WTC11 (cell line): Measurements from ENCODE around the gene LSM12. TPM values are rescaled to one million over a fixed set of nuclear protein-coding genes. Genes with fewer than 3 reads are reported as not detected.

Experiments
- ATAC-seq: fragments of 200-7000 bp; cut with Tn5 transposase; 2 replicates; pipeline ENCODE4 v1.10.0; 2021; ENCODE audit warnings: mild to moderate bottlenecking, moderate library complexity
- Bru-seq: library from RNA; stranded (reverse); fragments of 400-500 nt; gene quantifications from one replicate; lab custom pipeline; 2021; lab: Mats Ljungman, UMichigan
- CTCF ChIA-PET: fragments of 300-600 bp; sonication (Branson Sonifier 250); formaldehyde crosslinking; loops from one replicate; lab custom pipeline; 2021; ENCODE audit warnings: antibody characterized with exemption; lab: Charles Lee
- POLR2A ChIA-PET: fragments of 350-600 bp; sonication (Branson Sonifier 250); formaldehyde crosslinking; loops from one replicate; lab custom pipeline; 2021; ENCODE audit warnings: antibody characterized with exemption; lab: Charles Lee
- DNase-seq: peaks from one replicate; pipeline ENCODE4 v3.0.0; 2021; ENCODE audit warnings: low spot score
- H3K27ac Mint-ChIP-seq: 2 replicates; pipeline ENCODE4 v1.8.0; 2021; ENCODE audit warnings: mixed read lengths
- H3K27me3 Mint-ChIP-seq: 2 replicates; pipeline ENCODE4 v1.8.0; 2021; ENCODE audit warnings: low read depth, mild to moderate bottlenecking, moderate library complexity, mixed read lengths
- H3K36me3 Mint-ChIP-seq: 2 replicates; pipeline ENCODE4 v1.8.0; 2021; ENCODE audit warnings: mixed read lengths
- H3K4me1 Mint-ChIP-seq: 2 replicates; pipeline ENCODE4 v1.8.0; 2022; ENCODE audit warnings: mixed read lengths
- H3K4me3 Mint-ChIP-seq: 2 replicates; pipeline ENCODE4 v1.8.0; 2021; ENCODE audit warnings: mild to moderate bottlenecking, moderate library complexity, mixed read lengths
- H3K9me3 Mint-ChIP-seq: 2 replicates; pipeline ENCODE4 v1.8.0; 2021; ENCODE audit warnings: mixed read lengths
- AR ChIP-seq: fragments of 250-450 bp; sonication (Bioruptor Pico); IDR thresholded peaks from 2 replicates; pipeline ENCODE4 v1.9.0; 2021; ENCODE audit warnings: mild to moderate bottlenecking
- CREM ChIP-seq: sonication (generic); formaldehyde crosslinking; IDR thresholded peaks from 2 replicates; pipeline ENCODE4 v1.8.1; 2022; ENCODE audit warnings: mild to moderate bottlenecking, missing genetic modification reagents, moderate library complexity
- ERG ChIP-seq: fragments of 250-450 bp; sonication (Bioruptor Pico); IDR thresholded peaks from 2 replicates; pipeline ENCODE4 v1.8.0; 2021; ENCODE audit warnings: mild to moderate bottlenecking
- GRHL2 ChIP-seq: fragments of 250-450 bp; sonication (Bioruptor Pico); IDR thresholded peaks from 2 replicates; pipeline ENCODE4 v1.8.0; 2022; ENCODE audit warnings: mild to moderate bottlenecking, moderate library complexity; ENCODE audit not compliant: insufficient replicate concordance, severe bottlenecking
- GTF2I ChIP-seq: fragments of 250-450 bp; sonication (Bioruptor Pico); conservative IDR thresholded peaks from 2 replicates; pipeline ENCODE4 v1.4.0; 2021; ENCODE audit warnings: mild to moderate bottlenecking
- HMGA2 ChIP-seq: fragments of 250-450 bp; sonication (Bioruptor Pico); IDR thresholded peaks from 2 replicates; pipeline ENCODE4 v1.4.0; 2021; ENCODE audit warnings: mild to moderate bottlenecking, moderate library complexity
- IRF2 ChIP-seq: sonication (generic); formaldehyde crosslinking; IDR thresholded peaks from 2 replicates; pipeline ENCODE4 v1.8.0; 2022; ENCODE audit warnings: low read depth, missing genetic modification reagents, borderline replicate concordance
- JUN ChIP-seq: sonication (generic); formaldehyde crosslinking; IDR thresholded peaks from 2 replicates; pipeline ENCODE4 v1.8.0; 2023; ENCODE audit warnings: mild to moderate bottlenecking, missing genetic modification reagents
- MAX ChIP-seq: sonication (generic); formaldehyde crosslinking; IDR thresholded peaks from 2 replicates; pipeline ENCODE4 v1.8.0; 2022; ENCODE audit warnings: mild to moderate bottlenecking, missing genetic modification reagents
- MXD4 ChIP-seq: fragments of 250-450 bp; sonication (Bioruptor Pico); IDR thresholded peaks from 2 replicates; pipeline ENCODE4 v1.8.0; 2021; ENCODE audit warnings: mild to moderate bottlenecking, moderate library complexity, borderline replicate concordance
- OVOL2 ChIP-seq: fragments of 250-450 bp; sonication (Bioruptor Pico); IDR thresholded peaks from 2 replicates; pipeline ENCODE4 v1.9.0; 2021; ENCODE audit warnings: mild to moderate bottlenecking, borderline replicate concordance
- SP1 ChIP-seq: sonication (generic); formaldehyde crosslinking; conservative IDR thresholded peaks from 2 replicates; pipeline ENCODE4 v1.8.1; 2022; ENCODE audit warnings: missing genetic modification reagents
- USF1 ChIP-seq: sonication (generic); formaldehyde crosslinking; IDR thresholded peaks from 2 replicates; pipeline ENCODE4 v1.8.0; 2022; ENCODE audit warnings: mild to moderate bottlenecking, missing genetic modification reagents
- USF2 ChIP-seq: sonication (generic); formaldehyde crosslinking; IDR thresholded peaks from 2 replicates; pipeline ENCODE4 v1.8.1; 2023; ENCODE audit warnings: mild to moderate bottlenecking, missing genetic modification reagents, moderate library complexity
- ZBTB43 ChIP-seq: sonication (generic); formaldehyde crosslinking; IDR thresholded peaks from 2 replicates; pipeline ENCODE4 v1.8.1; 2023; ENCODE audit warnings: mild to moderate bottlenecking, missing genetic modification reagents
- ZMAT4 ChIP-seq: fragments of 250-450 bp; sonication (Bioruptor Pico); IDR thresholded peaks from 2 replicates; pipeline ENCODE4 v1.9.0; 2021; ENCODE audit warnings: mild to moderate bottlenecking
- ZNF121 ChIP-seq: sonication (generic); formaldehyde crosslinking; IDR thresholded peaks from 2 replicates; pipeline ENCODE4 v1.8.0; 2023; ENCODE audit warnings: missing genetic modification reagents
- ZNF232 ChIP-seq: sonication (generic); formaldehyde crosslinking; IDR thresholded peaks from 2 replicates; pipeline ENCODE4 v1.8.0; 2022; ENCODE audit warnings: mild to moderate bottlenecking, missing genetic modification reagents
- ZNF281 ChIP-seq: sonication (generic); formaldehyde crosslinking; IDR thresholded peaks from 2 replicates; pipeline ENCODE4 v1.8.0; 2023; ENCODE audit warnings: mild to moderate bottlenecking, missing genetic modification reagents
- ZNF317 ChIP-seq: sonication (generic); formaldehyde crosslinking; IDR thresholded peaks from 2 replicates; pipeline ENCODE4 v1.8.1; 2023; ENCODE audit warnings: low read depth, mild to moderate bottlenecking, moderate library complexity, missing genetic modification reagents, borderline replicate concordance
- ZNF425 ChIP-seq: fragments of 250-450 bp; sonication (Bioruptor Pico); conservative IDR thresholded peaks from 2 replicates; pipeline ENCODE4 v1.9.0; 2021; ENCODE audit warnings: mild to moderate bottlenecking
- long read RNA-seq, 3 experiments: library from RNA in 1 of 3; library from capped mRNA in 1 of 3; library from polyadenylated mRNA in 1 of 3; unstranded in 2 of 3; stranded (forward) in 1 of 3; transcript quantifications; one replicate each; pipeline ENCODE4 v2.0.0, GENCODE V29; 2021
- total RNA-seq: library from RNA; stranded (reverse); gene quantifications from 3 replicates; pipeline ENCODE4 v1.2.3, GENCODE V29; 2021

Gene LSM12
- 96.8 to 102 TPM (median 98.0 TPM) in 3 replicates for total RNA-seq
- Bru-seq, nascent RNA = percentile 82 among the genes with signal in this experiment
- long read RNA-seq, experiment 1, transcript LSM12-201 (5 exons, 2,308 nt) = major isoform, 513 of 574 reads
- long read RNA-seq, experiment 1, transcript LSM12-202 (6 exons, 942 nt) = minor isoform, 9 of 574 reads
- long read RNA-seq, experiment 1, partial matches to known transcripts = 12 of 574 reads
- long read RNA-seq, experiment 1, other reads (novel, unspliced or antisense) = 39 of 574 reads
- long read RNA-seq, experiment 2, transcript LSM12-201 (5 exons, 2,308 nt) = major isoform, 59 of 112 reads
- long read RNA-seq, experiment 2, partial matches to known transcripts = 7 of 112 reads
- long read RNA-seq, experiment 2, other reads (novel, unspliced or antisense) = 44 of 112 reads
- long read RNA-seq, experiment 3, transcript LSM12-201 (5 exons, 2,308 nt) = major isoform, 66 of 77 reads
- long read RNA-seq, experiment 3, partial matches to known transcripts = 1 of 77 reads
- long read RNA-seq, experiment 3, other reads (novel, unspliced or antisense) = 10 of 77 reads

GRCh38 chr17:44066204-44066930, at the start of gene LSM12:
TSS of gene LSM12 (minus strand) at chr17:44066671. CDS start at chr17:44066587, 84 bp downstream.
- H3K27me3 Mint-ChIP-seq = no peaks in the 10 kb centered on the region
- peak within 1 kb of the TSS; percentile 99 for H3K27ac Mint-ChIP-seq
- peak within 1 kb of the TSS; percentile 96 for H3K4me3 Mint-ChIP-seq
- no peaks in the 10 kb centered on the region for H3K9me3 Mint-ChIP-seq
- ChIA-PET POLR2A (interaction anchor here (0.6 to 1.5 kb wide), 4 partner anchors 30 to 157 kb away, joined by 3 to 9 read pairs (median 4); partner anchors contain the start of gene HDAC5), CTCF (interaction anchor here (0.6 to 3.6 kb wide), 4 partner anchors 30 to 264 kb away, joined by 4 to 11 read pairs (median 4); no protein-coding TSS in a partner anchor)
- H3K4me1 Mint-ChIP-seq = peaks cover 40% of the 10 kb centered on the region
- ATAC-seq = peak; percentile 57
- H3K36me3 Mint-ChIP-seq = peaks cover 28% of the 10 kb centered on the region
- DNase-seq = peak; percentile 93
- TF ChIP-seq ZNF425 (CRISPR knock-in tag) (no peak), ZMAT4 (CRISPR knock-in tag) (no peak), JUN (CRISPR knock-in tag) (no peak), ZNF281 (CRISPR knock-in tag) (no peak), CREM (CRISPR knock-in tag) (no peak; the same call in 1 of the 2 replicates), ZNF121 (CRISPR knock-in tag) (no peak), USF1 (CRISPR knock-in tag) (no peak), MAX (no peak), HMGA2 (no peak), GTF2I (CRISPR knock-in tag) (no peak), IRF2 (CRISPR knock-in tag) (no peak), MXD4 (CRISPR knock-in tag) (no peak), GRHL2 (no peak), OVOL2 (CRISPR knock-in tag) (no peak), SP1 (CRISPR knock-in tag) (peak; percentile 88), ZNF317 (CRISPR knock-in tag) (no peak), USF2 (CRISPR knock-in tag) (peak; percentile 44; the same call in 1 of the 2 replicates), ZNF232 (CRISPR knock-in tag) (no peak), ZBTB43 (CRISPR knock-in tag) (no peak), ERG (CRISPR knock-in tag) (no peak), AR (no peak)
